Tibial artery (tissue), 4 donors: ENCODE data around the gene XYLT2.

Experiments
- DNase-seq, 2 donors: peaks; one replicate each; pipeline ENCODE4 v3.0.0-alpha.2; 2019
- H3K27ac ChIP-seq, 2 donors: fragments of 200-600 bp; sonication (generic) in 1 of 2; 1 replicate in 1 of 2; 2 replicates in 1 of 2; pipeline ENCODE4 v1.5.1; 2018 to 2019; ENCODE audit warnings: mild to moderate bottlenecking in 1 of 2
- H3K27me3 ChIP-seq, 2 donors: fragments of 200-600 bp; sonication (generic) in 1 of 2; one replicate each; pipeline versions ENCODE4 v1.5.1 to v1.6.0; 2016 to 2019
- H3K36me3 ChIP-seq, 3 donors: fragments of 200-600 bp; sonication (generic) in 2 of 3; one replicate each; pipeline ENCODE4 v1.5.1; 2016 to 2019; ENCODE audit warnings: mild to moderate bottlenecking in 2 of 3
- H3K4me1 ChIP-seq, 4 donors: fragments of 200-600 bp; sonication (generic) in 2 of 4; 1 replicate in 3 of 4; 2 replicates in 1 of 4; pipeline ENCODE4 v1.5.1; 2016 to 2019
- H3K4me3 ChIP-seq, 2 donors: fragments of 200-600 bp; sonication (generic) in 1 of 2; 1 replicate in 1 of 2; 2 replicates in 1 of 2; pipeline ENCODE4 v1.5.1; 2018 to 2019; ENCODE audit warnings: mild to moderate bottlenecking in 2 of 2
- H3K9me3 ChIP-seq, 3 donors: fragments of 200-600 bp; sonication (generic) in 1 of 3; one replicate each; pipeline ENCODE4 v1.5.1; 2016 to 2019
- intact Hi-C: fragments of 100-400 bp; cut with DNase I; formaldehyde crosslinking; loops from one replicate; pipeline ENCODE4 v1.15.0; 2023; ENCODE audit warnings: low total_unique reads
- TF ChIP-seq, protein P1 (sequence below), 2 experiments: fragments of 200-600 bp in 1 of 2; fragments of 450-650 bp in 1 of 2; IDR thresholded peaks; one replicate each; pipeline ENCODE4 v1.5.1; 2017 to 2019; ENCODE audit warnings: antibody characterized with exemption in 2 of 2, mild to moderate bottlenecking in 1 of 2, moderate library complexity in 1 of 2

Gene XYLT2

DNA sequence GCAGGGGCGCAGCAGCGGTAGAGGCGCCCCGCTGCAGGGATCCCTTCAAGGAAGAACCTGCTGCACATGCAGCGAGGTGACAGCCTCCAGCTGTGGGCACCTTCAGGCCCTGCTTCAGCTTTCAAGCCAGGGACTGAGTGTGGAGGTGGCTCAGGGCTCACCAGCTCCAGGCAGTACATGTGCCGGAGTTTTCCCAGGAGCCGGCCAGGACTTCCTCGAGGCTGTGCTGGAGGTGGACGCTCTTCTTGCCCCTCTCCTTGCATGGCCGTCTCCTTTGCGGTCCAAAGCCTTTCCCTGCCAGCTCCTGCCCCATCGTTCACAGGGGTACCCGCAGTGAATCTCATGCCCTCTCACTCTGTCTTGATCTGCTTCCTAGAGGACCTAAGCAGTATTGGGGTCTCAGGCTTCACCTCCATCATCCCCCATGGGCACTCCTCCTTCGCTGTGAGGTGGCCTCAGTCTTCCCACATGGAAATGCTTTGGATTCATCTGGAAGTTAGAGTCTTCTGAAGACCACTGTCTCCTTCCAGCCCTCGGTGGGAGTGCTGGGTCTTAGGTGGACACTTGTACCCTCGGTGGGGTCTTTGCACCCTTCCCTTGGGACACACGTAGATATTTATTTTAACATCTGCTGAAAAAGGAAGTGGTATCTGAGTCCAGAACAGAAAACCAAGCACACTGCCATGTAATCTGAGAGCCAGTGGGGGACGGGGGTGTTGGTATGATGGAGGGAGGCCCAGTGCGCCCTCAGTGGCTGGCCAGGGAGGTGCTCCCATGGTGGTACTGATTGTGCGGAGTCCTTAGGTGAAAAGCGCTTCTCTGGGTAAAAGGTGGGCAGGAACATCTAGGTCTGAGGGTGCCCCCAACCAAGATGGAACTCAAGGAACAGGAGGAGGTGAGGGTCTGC lies 7.0 kb downstream of the XYLT2 start:
- H3K36me3 ChIP-seq, result peaks cover 25 to 48% (median 45%) of the 10 kb centered on the region in 3 donors

GRCh38 chr17:50353600-50354195 lies 7.8 kb downstream of the XYLT2 start:
- Histone ChIP-seq H3K27me3 (no peaks in the 10 kb centered on the region), H3K9me3 (no peaks in the 10 kb centered on the region), H3K4me3 (no peak overlapping the region), H3K36me3 (peaks cover 29 to 55% (median 52%) of the 10 kb centered on the region in 3 donors), H3K27ac (no peak overlapping the region), H3K4me1 (peaks cover 0 to 12% (median 2%) of the 10 kb centered on the region in 4 donors)
- TF ChIP-seq, protein P1, sequence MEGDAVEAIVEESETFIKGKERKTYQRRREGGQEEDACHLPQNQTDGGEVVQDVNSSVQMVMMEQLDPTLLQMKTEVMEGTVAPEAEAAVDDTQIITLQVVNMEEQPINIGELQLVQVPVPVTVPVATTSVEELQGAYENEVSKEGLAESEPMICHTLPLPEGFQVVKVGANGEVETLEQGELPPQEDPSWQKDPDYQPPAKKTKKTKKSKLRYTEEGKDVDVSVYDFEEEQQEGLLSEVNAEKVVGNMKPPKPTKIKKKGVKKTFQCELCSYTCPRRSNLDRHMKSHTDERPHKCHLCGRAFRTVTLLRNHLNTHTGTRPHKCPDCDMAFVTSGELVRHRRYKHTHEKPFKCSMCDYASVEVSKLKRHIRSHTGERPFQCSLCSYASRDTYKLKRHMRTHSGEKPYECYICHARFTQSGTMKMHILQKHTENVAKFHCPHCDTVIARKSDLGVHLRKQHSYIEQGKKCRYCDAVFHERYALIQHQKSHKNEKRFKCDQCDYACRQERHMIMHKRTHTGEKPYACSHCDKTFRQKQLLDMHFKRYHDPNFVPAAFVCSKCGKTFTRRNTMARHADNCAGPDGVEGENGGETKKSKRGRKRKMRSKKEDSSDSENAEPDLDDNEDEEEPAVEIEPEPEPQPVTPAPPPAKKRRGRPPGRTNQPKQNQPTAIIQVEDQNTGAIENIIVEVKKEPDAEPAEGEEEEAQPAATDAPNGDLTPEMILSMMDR (IDR thresholded peaks at IDR 0.05), result no peak
- intact Hi-C loops, result no loop called here
- DNase-seq, result peak in 1 of 2 donors; percentile 59

More for the DNA sequence above, 7.0 kb downstream of the XYLT2 start:
- no peak for DNase-seq
- intact Hi-C loops, result no loop called here
- H3K4me1 ChIP-seq, result peaks cover 0 to 17% (median 9%) of the 10 kb centered on the region in 4 donors
- H3K9me3 ChIP-seq, result no peaks in the 10 kb centered on the region
- TF ChIP-seq, protein P1 (IDR thresholded peaks at IDR 0.05), result no peak
- no peaks in the 10 kb centered on the region for H3K27me3 ChIP-seq
- no peak overlapping the region for H3K4me3 ChIP-seq
- H3K27ac ChIP-seq, result no peak overlapping the region

DNA sequence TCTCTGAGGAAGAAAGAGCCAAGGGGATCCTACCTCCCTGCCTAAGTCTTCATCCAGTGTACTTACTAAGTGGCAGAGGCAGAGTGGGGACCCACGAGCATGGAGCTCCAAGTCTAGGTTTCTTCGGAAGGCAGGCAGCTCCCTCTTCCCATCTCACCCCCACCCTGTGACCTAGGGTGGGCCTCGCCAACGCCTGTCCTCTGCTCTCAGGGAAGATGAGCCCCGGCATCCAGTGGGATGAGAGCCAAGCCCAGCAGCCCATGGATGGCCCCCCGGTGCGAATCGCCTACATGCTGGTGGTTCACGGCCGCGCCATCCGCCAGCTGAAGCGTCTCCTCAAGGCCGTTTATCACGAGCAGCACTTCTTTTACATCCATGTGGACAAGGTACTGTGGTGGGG lies 8.3 kb downstream of the XYLT2 start:
- Histone ChIP-seq H3K36me3 (peaks cover 29 to 60% (median 57%) of the 10 kb centered on the region in 3 donors), H3K4me3 (no peak overlapping the region), H3K27ac (no peak overlapping the region), H3K4me1 (peaks cover 0 to 7% (median 0%) of the 10 kb centered on the region in 4 donors), H3K27me3 (no peaks in the 10 kb centered on the region), H3K9me3 (no peaks in the 10 kb centered on the region)
- TF ChIP-seq, protein P1 (IDR thresholded peaks at IDR 0.05), result no peak
- DNase-seq, result peak in 1 of 2 donors; percentile 61
- intact Hi-C loops, result no loop called here

GRCh38 chr17:50354776-50355175 lies 8.8 kb downstream of the XYLT2 start:
- H3K27ac ChIP-seq, result no peak overlapping the region
- peaks cover 0 to 5% (median 0%) of the 10 kb centered on the region in 4 donors for H3K4me1 ChIP-seq
- H3K4me3 ChIP-seq, result no peak overlapping the region
- no peaks in the 10 kb centered on the region for H3K9me3 ChIP-seq
- DNase-seq, result no peak
- H3K36me3 ChIP-seq, result peaks cover 29 to 66% (median 60%) of the 10 kb centered on the region in 3 donors
- intact Hi-C loops, result no loop called here
- no peaks in the 10 kb centered on the region for H3K27me3 ChIP-seq
- TF ChIP-seq, protein P1 (IDR thresholded peaks at IDR 0.05), result no peak

DNA sequence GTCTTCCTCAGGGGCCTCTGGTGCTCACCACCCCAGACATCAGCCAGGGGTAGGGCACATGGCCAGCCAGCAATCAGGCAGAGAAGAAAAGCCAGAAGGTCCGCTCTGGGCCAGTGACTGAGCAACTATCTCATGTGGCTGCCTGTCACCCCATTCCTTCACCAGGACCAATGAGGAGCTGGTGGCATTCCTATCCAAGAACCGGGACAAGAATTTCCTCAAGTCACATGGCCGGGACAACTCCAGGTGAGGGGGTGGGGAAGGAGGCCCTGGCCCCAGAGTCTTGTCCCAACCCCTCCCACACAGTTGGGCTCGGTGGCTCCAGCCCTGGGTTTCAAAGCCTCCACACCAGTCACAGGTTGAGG lies 9.4 kb downstream of the XYLT2 start:
- Histone ChIP-seq H3K4me3 (no peak overlapping the region), H3K4me1 (peaks cover 0 to 5% (median 0%) of the 10 kb centered on the region in 4 donors), H3K27me3 (no peaks in the 10 kb centered on the region), H3K36me3 (peaks cover 29 to 72% (median 65%) of the 10 kb centered on the region in 3 donors), H3K27ac (no peak overlapping the region), H3K9me3 (no peaks in the 10 kb centered on the region)
- intact Hi-C loops, result no loop called here
- DNase-seq, result no peak
- TF ChIP-seq, protein P1 (IDR thresholded peaks at IDR 0.05), result no peak
